Measurements from ENCODE around the gene SYNPR.

SYNPR gene

GRCh38 chr3:63474828-63475518, 196.9 kb downstream of the SYNPR start:
- no peak for DNase-seq

DNA sequence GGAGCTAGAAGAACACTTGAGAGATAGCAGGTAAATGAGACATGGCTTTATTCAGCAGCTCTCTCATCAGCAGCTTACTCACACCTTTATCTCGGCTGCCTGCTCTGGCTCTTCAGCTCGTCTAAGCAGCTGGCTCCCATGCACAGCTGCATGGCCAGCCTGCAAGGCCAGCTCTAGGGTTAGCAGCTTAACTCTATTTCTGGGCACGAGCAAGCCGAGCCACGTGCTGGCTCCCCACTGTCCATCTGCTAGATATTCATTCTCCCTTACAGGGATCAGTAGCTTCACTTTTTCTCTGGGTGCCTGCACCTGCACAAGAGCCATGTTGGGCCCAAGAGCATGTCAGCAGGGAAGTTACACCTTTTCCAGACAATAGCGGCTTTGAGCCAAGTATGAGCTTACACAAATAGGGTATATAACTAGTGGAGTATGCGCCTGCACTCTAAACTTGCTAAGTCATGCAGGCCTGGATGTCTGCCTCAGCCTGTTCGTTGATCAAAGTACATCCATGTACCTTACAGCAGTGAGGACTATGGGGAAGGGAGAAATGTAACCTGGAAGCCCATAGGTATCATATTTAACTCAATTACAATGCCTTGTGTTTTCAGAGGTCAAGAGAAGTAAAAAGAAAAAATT, 199.5 kb downstream of the SYNPR start:
- DNase-seq = no peak

GRCh38 chr3:63478990-63479660, 201.0 kb downstream of the SYNPR start:
- DNase-seq = no peak

DNA sequence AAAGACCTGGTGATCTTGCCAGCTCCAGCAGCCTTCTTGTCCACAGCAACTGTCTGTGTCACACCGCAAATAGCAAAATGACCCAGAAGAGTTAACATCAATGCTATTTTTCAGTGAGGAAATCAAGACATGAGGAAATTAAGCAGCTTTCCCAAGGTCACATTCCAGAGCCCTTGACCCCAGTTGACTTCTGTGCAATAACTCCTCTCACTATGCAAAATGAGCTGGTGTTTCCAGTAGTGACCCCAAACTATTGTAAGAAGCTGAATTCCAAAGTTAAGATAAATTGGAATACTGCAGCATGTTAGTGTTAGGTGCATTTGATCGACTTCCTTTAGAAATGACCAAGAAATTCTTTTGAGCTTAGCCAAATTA, 201.5 kb downstream of the SYNPR start:
- DNase-seq = no peak

DNA sequence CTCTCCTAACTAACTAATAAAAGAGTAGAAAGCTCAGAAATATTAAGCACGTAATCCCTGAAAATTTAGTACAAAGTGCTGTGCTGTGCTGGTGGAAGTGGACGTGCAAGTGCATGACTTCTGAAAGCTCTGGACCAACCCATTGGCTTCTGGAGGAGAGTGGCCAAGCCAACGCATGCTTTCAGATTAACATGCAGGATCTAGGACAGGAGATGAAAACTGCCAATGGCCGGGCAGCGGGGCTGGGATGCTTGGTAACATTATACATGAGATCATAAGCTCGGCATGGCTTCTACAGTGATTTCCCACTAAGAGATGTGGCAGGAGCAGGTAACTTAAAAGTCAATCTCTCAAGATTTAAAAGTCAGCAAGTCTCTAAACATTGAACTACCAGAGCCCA, 203.5 kb downstream of the SYNPR start:
- DNase-seq = no peak

- DNase-seq = no peak
Observed at GRCh38 chr3:63482341-63482740, 204.2 kb downstream of the SYNPR start.

DNA sequence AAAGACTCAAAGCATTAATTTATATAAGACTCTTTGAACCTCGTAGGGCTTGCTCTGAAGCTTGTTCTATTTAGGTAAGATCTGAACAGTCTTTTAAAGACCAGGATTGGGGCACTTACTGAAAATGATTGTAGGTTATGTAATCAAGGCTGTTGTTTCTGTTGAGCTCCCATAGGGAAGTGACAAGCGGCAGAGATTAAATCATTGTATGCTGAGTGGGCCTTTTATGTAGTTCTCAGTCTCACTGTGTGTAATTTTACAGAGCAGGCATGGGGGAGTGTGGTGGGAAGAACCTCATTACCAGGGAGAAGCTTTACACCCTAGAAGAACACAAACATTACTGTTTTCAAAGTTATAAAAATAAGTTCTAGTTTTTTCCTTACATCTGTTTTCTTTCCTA, 214.4 kb downstream of the SYNPR start:
- DNase-seq = no peak

- no peak for DNase-seq
Observed at GRCh38 chr3:63493101-63493500, 215.0 kb downstream of the SYNPR start.

DNA sequence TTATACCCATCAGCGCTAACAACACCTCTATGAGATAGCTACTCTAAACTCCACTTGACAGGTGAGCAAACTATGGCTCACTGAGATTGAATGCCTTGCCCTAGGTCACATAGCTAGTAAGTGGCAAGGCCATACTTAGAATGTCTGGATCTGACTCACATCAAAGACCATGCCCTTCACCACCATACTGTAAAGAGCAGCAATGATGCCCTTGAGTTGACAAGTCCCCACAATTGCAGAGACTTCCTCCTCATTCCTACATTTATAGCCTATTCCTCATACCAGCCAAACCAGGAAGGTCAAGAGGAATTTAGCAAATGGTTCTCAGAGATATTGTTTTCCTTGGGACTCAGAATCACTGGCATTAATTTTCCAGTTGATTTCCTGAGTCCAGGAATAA, 216.5 kb downstream of the SYNPR start:
- DNase-seq = no peak

DNA sequence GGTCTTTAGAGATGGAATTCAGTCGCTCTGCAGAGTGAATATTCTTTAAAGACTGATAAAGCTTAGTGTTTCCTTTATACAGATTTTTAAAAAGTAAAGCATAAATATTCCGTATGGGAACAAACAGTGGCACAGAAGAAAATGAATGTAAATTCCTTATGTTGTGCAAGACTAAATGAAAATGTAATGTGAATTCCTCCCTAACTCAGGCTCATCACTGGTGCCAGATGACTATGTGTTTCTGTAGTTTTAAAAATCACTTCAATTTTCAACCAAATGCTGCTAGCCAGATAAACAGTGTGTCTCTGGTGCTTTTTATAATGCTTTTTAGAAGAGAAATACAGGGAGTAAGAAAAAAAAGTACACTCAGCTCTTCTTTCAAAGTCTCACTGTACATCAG, 219.5 kb downstream of the SYNPR start:
- no peak for DNase-seq

DNA sequence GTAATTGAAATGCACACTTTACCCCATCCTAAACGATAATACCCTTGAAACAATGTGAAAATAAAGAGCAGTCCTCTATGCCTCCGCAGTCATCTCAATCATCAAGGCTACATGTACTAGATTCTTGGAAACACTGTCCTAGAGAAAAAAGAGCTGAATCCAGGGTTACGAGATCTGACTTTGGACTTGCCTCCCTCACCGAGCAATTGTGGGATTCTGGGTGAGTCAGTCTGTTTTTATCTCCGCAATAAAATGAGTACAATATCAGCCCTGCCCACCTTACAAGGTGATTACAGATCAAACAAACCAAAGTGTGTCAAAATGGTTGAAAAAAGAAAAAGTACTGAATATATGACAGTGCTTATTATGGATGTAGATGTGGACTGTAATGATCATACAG, 222.1 kb downstream of the SYNPR start:
- no peak for DNase-seq

DNA sequence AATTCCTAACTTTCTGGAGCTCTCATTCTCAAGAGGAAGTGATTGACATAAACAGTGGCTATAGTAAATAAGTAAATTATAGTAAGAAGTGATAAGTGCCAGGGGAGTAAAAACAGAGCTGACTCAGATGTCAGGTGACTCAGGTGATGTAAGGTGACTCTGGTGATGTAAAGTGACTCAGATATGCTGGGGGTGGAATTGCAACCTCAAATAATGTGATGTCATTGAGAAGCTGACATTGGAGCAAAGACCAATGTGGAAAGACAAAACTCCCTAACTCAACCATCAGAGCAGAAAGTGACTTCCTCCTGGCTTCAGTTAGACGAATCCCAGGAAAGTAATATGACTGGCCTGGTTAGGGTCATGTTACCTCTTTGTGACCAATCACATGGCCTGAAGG, 230.2 kb downstream of the SYNPR start:
- DNase-seq = no peak

DNA sequence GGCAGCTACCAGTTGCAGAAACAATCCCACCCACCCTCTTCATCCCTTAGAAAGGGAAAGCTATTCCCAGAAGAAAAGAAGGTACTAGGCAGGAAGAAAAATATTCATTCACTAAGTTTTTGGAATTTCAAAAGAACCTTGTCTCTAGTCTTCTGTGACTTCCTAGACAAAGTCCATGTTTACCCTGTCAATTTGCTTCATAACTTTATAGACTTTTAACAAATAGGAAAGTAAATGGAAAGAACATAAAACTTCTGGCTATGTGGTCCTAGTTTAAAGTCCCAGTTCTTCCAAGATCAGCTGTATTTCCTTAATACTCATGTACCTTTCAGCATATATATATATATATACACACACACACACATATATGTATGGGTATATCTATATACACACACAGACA, 230.7 kb downstream of the SYNPR start:
- no peak for DNase-seq

- DNase-seq = no peak
Observed at GRCh38 chr3:63513791-63514190, 235.7 kb downstream of the SYNPR start.

DNA sequence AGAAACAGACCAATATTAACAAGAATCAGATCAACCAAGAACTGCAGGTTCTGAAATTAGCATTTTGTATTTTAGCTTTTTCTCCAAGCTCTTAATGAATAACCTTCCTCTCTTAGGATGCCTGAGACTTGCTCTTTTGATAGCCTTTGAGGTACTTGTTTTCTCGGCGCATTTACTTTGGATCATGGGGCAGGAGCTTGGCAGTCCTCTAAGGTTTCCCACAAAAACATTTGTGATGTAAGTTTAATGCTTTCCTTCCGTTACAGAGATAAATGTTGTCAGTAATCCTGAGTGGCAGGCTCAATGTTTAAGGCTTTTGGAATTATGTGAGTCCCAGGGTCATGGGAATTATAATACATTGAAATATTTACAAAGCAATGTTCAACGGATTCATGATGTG, 236.6 kb downstream of the SYNPR start:
- no peak for DNase-seq

DNA sequence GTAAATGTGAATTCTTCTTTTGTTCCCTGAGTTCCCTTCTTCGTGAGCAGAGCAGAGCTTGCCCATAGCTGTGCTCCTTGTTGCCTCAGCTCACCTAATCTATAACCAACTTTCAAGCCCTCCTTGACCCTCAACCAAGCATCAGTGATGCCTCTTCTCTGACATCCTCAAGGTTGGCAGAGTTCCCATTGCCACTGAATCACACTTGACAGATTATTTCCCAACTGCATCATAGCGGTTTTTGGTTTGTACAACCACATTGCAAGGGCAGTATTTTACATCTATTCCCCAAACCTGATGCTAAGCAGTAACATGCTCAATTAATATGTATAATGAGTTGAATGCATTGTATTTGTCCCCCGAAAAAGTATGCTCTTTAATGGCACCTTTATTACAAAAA, 241.3 kb downstream of the SYNPR start:
- no peak for DNase-seq

- no peak for DNase-seq
Observed at GRCh38 chr3:63521657-63522056, 243.5 kb downstream of the SYNPR start.

DNA sequence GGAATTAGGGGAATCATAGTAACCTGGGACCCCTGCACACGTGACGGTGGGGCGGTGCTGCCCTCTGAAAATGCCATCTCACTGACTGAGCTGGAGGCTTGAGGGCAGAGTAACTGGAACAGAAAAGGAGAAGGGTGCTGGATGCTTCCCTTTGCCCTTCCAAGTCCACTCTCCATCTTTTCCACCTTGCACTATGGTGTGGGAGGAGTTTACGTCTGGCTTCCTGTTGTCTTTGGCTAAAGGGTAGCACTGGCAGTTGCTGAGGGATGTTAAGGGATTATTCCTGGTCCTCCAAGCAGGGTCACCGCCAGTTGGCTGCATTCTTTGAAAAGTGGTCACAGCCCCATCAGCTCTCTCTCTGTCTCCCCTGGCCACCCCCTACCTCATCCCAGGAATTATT, 245.0 kb downstream of the SYNPR start:
- DNase-seq = no peak

DNA sequence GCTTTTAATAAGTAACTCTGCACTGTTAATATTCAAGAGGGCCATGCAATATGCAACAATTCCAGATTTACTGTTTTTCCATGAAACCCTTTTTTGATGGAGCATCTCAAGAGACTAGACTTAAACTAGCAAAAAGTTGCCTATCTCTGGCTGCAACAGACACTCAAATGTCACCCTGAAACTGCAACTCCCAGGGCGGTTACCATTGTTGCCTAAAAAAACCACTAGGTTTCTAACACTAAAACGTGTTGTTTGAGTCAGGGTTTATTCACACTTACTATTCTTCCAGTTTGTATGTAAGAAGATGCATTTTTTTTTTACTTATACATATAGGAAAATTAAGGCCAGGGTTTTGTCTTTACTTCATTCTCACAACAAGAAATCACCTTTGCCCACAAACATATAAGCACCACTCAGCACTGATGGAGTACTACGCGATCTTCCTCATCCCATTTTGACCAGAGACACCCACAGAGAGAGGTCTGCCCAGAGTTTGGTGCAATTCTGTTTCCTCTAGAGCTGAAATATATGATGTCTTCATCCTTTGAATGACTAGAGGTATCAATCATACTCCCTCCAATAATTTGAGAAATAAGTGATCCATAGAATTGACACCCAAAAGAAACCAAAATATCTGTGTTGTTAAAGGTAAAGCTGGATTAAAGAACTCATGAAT, 250.4 kb downstream of the SYNPR start:
- DNase-seq = no peak

DNA sequence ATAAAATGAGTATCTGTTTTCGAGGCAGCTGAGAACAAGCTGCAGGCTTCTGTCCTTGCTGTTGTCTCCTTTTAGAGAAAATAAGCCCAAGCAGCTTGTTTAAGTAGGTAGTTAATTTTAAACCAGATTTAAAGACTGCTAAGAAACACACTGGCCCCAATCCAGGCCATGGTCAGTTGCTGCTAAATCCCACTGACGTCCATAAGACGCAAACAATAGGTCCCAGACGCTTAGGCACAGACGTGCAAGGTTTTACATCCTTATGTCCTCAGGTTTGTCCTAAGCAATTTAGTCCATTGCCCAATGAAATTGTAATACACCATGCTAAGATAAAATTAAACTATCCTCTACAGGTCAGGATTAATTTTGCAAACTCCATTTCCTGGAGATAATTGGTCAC, 254.4 kb downstream of the SYNPR start:
- no peak for DNase-seq

GRCh38 chr3:63538919-63539318, 260.8 kb downstream of the SYNPR start:
- DNase-seq = peak in 1 of 5 experiments; percentile 13

- no peak for DNase-seq
Observed at GRCh38 chr3:63555767-63556166, 277.7 kb downstream of the SYNPR start.

DNA sequence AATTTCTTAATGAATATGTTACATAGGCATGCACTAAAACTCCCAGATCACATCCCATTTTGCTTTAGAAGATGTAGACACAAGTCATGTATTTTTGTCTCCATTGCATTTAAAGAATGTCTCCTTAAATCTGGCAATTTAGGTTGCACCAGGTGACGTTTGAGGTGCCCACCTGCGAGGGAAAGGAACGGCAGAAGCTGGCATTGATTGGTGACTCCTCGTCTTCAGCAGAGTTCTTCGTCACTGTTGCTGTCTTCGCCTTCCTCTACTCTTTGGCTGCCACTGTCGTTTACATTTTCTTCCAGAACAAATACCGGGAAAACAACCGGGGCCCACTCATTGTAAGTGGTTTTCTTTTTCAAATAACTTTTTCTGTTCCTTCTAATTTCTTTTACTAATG, 278.3 kb downstream of the SYNPR start:
- DNase-seq = no peak

GRCh38 chr3:63557912-63558311, 279.8 kb downstream of the SYNPR start:
- no peak for DNase-seq
